ENCODE results near the gene OPCML.

OPCML gene

DNA sequence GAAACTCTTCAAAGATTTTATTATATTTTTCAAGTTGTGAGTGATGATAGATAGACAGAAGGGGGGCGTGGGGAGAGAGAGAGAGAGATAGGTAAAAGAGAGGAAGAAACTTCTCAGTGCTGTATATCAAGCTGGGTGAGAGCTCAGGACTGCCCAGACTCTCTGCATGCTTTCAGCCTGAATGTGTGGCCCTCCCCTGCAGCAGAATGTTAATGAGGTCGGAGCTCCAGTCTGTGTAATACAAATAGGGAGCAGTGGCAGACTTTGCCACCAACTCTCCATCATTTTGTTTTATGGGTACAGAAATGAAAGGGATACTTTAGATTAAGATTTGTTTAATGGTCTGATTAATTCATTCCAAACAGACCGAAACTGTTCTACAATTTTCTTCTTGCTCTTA is 752.8 kb downstream of the OPCML start:
- in situ Hi-C loops (cut with MboI; ENCODE audit: low sequenced_read_pairs) = no loop called here

DNA sequence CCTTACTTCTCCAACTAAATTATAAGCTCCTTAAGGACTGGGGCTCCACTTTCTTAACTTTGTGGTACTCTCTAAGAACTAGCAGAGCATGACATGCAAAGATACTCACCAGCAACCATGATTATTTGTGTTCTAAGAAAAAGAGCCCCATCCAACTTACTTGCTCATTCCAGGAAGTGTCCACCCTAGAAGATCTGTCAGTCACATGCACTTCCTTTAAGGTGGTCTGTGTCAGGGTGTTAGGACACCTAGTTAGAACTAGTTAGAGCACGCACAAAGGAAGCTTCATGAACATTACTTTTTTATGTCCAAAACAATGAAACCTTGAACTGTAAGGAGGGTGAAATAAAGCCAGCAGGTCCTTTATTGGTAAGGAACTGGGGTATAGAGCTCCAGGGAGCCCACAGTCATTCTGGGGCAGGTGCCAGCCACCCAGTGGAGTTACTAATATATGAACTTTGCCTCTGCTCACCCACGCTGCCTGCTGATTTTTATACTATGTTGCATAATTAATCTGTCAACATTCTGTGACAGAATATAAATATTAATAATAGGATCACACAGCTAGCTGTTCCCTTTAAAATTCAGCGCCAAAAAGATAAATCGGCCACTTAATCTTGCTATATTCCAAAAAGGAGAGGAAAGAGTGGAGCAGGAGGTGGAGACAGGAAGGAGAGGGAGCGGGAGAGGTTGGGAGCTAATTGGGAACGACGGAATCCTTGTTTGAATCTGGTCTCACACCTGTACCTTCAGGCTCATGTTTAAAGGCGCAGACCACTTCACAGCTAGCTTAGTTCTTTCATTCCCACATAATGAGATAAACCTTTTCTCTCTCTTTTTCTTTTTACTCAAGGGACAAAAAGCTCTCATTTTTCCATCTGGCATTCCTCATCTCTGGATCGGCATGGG is 755.0 kb downstream of the OPCML start:
- in situ Hi-C loops (cut with MboI; ENCODE audit: low sequenced_read_pairs) = no loop called here

DNA sequence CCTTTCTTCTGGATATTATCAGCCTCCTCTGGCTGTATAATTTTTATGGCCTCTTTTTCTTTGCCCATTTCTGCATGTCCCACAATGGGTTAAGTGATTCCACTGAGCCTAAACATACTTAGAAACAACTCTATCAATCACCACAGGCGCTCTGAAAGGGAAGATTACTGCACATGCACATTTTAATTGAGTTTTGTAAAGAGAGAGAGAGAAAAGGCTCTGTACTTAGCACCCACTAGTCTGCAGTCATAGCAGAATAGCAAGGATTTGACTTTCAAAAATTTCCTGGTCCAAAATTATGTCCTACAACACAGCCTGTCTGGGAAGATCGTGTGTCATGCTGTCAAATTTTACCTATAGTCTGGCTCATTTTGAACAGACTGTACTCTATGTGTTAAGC is 758.5 kb downstream of the OPCML start:
- in situ Hi-C loops (cut with MboI; ENCODE audit: low sequenced_read_pairs) = no loop called here

DNA sequence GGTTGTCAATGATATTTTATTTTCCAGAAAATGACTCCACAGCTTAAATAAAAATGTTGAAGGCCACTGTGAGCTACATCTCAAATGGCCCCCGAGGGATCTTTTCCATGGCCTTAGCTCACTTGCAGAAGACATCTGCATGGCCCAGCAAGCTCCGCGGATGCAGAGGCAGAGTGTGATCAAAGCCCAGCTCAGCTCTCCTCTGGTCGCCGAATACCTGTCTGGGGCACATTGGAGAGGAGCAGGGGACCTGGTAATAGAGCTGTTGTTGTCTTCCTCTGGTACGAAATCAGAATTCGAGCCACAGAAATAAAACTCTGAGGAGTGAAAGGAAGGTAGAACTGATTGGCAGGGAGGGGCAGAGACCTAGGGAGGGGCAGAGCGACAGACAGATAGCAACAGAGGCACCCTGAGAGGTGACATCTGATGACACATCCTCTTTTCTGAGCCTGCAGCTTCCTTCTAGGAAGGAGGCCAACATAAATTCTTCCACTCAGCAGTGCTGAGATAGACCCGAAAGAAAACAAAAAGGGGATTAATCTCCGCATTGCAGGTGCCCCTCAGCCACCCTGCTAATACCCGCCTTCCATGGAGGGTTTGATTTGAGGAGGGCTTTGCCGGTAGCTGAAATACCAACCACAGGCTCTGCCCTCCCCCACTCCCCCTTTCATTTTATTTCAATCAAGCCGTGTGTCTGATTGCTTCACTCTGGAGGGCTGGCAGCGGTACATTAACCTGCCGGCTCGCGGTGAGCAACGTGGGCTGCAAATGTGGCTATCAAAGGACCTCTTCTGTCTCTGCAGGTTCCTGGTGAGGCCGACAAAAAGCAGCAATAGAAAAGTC is 759.4 kb downstream of the OPCML start:
- in situ Hi-C loops (cut with MboI; ENCODE audit: low sequenced_read_pairs) = no loop called here

DNA sequence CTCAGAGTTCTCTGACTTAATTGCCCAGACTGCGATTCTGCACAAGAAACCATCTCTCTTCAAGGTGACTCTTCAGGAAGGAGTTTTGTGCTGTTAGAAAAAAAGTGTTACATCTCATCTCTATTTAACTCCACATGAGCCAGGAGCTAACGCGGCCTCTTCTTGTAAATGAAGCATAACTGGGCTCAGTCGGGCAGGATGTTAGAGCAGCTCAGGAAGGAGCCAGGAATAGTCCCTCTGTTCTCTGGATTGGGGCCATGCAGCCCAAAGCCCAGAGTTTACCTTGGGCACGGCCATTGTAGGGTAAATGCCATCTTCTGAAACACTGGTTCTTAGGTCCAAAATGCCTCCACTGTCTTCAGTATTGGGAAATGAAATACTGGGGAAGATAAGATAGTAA is 760.6 kb downstream of the OPCML start:
- in situ Hi-C loops (cut with MboI; ENCODE audit: low sequenced_read_pairs) = no loop called here

DNA sequence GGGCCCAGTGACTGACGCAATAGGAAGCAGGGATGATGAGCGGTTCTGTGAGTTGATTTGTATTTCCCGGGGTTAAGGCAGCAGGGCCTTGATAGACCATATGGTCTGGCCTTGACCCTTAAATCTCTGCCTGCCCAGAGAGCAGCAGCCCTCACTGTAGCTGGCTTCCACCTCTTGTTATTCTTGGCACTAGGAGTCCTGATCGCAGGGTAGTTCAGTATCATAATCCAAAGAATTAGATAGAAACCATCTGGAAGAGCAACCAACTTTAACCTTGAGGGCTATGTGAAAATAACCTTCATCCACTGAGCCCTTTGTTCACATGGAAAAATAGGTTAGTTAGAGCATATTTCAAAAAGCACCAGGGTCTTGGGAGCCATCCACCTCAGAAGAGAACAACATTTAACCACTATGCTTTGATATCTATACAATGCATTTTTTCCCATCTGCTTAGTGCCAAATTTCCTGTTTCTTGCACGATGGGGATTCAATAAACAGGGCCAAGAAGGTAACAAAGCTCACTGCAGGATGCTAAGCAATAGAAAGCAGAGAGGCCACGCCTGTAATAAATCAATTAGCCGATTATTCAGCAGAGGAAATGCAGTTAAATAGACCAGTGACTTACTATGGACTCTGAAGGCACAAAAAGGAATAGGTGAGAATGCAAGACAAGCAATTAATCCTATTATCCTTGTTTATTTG is 761.3 kb downstream of the OPCML start:
- in situ Hi-C loops (cut with MboI; ENCODE audit: low sequenced_read_pairs) = no loop called here

DNA sequence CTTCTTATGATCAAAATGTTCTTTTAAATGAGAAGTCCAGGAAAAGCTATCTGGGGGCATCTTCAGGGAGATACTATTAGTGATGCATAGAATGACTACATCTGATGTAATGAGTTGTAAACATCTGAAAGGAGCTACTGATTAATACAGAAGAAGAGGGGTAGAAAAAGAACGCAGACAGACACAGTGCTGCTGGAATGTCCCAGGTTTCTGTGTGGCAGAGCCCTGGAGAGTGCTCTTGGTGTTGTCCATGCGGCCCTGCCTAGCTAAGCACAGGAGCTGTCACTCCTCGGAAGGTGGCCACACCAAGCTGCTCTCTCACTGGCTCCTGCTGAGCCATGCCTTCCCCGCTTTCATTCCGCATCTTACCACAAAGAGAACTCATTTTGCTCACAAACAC is 768.8 kb downstream of the OPCML start:
- in situ Hi-C loops (cut with MboI; ENCODE audit: low sequenced_read_pairs) = no loop called here

DNA sequence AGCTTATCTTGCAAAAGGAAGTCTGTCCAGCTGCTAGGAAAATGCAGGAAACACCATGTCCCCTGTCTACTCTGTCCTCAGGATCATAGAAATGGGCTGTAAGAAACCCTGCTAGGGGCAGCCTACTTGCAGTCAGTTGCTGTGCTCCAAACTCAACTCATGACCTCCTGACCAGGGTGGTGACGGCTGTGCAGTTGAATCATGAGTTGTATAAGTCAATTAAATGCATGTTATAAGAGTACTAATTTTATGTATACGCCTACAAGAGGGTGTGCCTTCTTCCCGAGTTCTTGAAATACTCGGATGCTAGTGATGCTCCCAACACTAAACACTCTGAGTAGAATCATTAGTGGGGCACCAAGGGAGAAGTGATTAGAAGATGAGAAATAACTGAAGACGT is 776.4 kb downstream of the OPCML start:
- in situ Hi-C loops (cut with MboI; ENCODE audit: low sequenced_read_pairs) = no loop called here

DNA sequence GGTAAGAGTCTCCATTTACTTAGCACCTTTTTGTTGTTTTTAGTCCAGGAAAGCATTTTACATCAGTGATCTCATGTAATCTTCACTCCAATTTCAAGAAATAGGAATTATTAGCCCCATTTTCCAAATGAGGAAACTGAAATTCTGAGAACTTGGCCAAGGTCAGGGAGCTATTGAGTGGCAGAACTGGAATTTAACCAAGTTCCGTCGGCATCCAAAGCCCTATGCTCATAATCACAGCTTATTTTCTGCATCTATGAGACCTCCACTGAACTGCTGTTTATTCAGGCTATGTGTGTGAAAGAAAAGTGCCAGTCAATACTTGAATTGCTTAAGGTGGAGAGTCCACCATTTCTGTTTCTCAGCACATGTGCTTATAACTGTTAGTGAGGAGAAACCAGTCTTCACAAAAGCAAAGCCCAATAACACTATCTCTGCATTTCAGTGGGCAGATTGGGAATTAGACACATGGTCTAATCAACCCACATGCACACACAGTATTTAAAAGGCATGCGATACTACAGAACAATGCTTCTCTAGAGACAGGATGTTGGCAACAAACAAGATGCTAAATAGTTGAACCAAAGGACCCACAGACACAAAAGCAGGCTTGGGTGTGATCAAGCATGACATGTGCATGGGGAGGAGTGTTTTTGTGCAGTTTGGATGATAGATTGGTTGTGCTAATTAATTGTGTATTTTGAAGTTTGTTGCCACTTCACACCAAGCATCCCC is 780.6 kb downstream of the OPCML start:
- in situ Hi-C loops (cut with MboI; ENCODE audit: low sequenced_read_pairs) = no loop called here

DNA sequence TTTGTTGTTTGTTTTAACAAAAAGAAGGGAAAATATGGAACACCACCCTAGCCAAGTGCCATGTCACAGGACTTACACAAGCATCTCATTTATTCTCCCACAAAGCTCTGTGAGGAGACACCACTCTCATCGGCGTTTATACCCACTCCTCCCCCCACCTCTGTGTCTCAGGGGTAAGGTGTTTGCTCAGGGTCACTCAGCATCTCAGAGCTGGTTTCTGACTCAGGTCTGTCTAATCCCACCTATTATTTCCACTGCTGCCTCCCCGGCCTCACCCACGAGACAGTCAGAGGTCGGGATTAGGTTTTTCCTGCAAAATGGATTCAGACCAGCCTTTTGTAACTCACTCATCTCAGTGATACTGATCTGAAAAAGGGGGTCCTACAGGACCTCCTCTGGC is 786.0 kb downstream of the OPCML start:
- in situ Hi-C loops (cut with MboI; ENCODE audit: low sequenced_read_pairs) = no loop called here

DNA sequence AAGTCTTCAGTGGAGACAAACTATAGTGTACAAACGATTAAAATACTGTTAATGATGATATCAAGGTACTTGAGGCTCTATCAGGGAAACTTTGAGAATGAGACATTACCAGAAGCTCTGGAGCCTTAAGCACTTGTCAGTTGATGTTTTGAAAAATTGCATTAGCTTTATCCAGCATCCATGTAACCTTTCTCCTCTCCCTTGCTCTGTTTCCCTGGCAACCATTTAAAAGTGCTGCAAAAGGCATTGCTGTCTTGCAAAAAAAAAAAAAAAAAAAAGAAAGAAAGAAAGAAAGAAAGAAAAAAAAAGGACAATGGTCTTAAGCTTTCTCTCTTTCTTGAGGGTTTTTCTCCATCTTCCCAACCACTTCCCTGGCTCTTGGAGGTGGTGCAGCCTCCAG is 787.0 kb downstream of the OPCML start:
- in situ Hi-C loops (cut with MboI; ENCODE audit: low sequenced_read_pairs) = no loop called here

DNA sequence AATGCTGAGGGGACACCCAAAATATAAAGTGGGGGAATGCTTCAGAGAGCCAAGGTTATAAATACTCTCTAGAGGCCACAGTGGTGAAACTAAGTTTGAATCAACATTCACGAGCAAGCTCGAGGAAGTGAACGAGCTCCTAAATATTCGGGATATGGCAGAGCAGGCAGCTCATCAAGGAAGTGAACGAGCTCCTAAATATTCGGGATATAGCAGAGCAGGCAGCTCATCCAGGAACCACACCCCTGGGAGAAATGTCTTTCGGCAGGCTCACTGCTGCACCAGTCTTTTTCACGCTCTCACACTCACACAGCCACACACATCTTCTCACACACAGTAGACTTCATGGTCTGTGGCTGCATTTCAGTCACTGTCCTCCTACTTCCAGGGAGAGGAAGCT is 787.5 kb downstream of the OPCML start:
- in situ Hi-C loops (cut with MboI; ENCODE audit: low sequenced_read_pairs) = no loop called here

DNA sequence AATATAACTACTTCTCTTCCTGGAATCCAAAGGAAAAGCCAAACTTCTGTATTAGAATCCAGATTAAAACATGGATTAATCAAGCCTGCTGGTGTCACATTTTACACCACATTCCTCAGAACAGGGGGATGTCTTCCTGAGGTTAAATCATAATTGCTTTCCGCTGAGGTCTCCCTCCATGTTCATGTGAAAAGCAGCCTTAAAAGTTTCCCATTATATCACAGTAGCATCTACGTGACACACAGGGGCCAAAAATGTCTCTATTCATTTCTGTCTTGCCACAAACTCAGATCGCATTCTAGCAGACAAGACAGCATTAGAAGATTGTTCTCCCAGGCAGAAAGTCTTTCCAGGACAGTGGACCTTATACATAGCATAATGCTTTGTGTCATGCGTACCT is 788.7 kb downstream of the OPCML start:
- in situ Hi-C loops (cut with MboI; ENCODE audit: low sequenced_read_pairs) = no loop called here

DNA sequence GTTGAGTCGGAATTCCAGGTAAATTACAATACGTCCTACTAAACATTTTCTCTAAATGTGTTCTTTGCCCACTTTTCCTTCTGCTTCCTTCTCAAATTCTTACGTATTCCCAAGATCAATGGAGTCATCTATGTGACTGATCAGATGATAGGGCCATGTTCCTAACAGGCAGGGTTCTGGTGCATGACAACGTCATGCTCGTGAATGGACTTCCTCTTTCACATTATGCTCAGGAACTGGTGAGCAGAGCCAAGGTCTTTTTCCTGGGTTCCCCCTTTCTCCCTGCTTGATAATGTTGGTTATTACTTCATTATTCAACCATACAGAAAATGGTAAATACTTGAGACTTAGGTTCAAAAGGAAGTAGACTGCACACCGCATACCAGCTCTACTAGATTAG is 789.4 kb downstream of the OPCML start:
- in situ Hi-C loops (cut with MboI; ENCODE audit: low sequenced_read_pairs) = no loop called here

DNA sequence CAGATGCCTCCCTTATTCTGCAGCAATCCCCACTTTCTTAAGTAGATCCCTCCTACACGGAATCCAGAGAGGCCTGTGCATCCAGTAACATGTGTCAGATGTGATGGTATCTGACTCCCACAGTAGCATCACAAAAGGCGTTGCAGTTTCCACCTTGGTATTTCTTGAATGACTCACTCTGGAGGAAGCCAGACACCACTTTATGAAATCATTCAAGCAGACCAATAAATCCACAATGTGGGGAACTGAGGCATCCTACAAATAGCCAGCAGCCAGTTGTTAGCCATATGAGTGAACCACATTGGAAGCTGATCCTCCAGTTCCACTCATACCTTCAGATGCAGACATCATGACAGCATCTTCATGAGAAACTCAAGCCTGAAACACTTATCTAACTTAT is 798.1 kb downstream of the OPCML start:
- in situ Hi-C loops (cut with MboI; ENCODE audit: low sequenced_read_pairs) = no loop called here

DNA sequence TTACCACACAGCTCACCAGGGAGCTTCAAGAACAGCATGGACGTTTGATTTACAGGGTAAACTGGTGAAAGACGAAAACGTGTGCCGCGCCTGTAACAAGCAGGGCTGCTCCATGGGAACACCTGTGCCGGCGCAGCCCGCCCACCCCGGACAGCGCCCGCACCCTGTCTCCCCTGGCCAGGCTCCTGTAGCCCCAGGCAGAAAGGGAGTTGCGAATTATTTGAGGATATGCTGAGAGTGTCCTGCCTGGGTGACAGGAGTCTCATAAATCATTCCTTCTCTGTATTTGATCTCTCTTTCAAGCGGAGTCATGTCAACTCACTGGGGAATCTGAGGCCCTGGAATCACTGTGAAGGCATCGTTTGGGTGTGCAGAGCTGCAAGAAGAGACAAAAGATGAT is 804.3 kb downstream of the OPCML start:
- in situ Hi-C loops (cut with MboI; ENCODE audit: low sequenced_read_pairs) = no loop called here

DNA sequence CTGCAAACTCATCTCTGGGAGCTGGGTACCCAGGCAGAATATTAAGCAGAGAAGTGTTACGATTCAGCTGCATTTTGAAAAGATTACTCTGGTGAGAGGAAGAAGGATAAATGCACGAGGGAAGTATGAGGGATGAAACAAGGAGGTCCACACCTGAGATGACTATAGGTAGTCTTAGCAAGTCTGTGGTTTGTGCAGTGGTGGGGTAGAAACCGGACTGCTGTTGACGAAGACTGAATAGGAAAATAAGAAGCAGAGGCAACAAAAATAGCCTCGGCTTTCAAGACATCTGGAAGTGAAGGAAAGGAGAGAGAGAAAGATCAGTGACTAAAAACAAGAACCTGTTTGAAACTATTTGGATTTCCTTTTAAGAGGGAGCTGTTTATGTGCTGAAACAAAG is 810.8 kb downstream of the OPCML start:
- in situ Hi-C loops (cut with MboI; ENCODE audit: low sequenced_read_pairs) = no loop called here

DNA sequence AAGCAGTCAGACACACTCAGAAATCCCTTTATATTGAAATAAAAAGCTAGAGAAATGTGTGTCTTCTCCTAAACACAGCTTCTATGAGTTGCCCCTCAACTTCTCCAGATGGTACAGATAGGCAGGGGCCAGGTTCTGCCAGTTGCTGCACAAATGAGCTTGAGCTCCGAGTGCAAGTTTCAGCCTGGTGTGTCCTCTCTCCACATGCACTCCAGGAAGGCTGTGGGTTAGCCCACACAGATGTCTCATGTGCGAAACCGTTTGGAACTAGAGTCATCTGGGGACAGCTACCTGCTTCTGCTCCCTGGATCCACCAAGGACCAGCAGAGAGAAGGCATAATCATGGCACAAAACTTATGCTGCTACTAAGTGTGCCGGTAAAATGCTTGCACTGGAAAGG is 812.6 kb downstream of the OPCML start:
- in situ Hi-C loops (cut with MboI; ENCODE audit: low sequenced_read_pairs) = no loop called here

DNA sequence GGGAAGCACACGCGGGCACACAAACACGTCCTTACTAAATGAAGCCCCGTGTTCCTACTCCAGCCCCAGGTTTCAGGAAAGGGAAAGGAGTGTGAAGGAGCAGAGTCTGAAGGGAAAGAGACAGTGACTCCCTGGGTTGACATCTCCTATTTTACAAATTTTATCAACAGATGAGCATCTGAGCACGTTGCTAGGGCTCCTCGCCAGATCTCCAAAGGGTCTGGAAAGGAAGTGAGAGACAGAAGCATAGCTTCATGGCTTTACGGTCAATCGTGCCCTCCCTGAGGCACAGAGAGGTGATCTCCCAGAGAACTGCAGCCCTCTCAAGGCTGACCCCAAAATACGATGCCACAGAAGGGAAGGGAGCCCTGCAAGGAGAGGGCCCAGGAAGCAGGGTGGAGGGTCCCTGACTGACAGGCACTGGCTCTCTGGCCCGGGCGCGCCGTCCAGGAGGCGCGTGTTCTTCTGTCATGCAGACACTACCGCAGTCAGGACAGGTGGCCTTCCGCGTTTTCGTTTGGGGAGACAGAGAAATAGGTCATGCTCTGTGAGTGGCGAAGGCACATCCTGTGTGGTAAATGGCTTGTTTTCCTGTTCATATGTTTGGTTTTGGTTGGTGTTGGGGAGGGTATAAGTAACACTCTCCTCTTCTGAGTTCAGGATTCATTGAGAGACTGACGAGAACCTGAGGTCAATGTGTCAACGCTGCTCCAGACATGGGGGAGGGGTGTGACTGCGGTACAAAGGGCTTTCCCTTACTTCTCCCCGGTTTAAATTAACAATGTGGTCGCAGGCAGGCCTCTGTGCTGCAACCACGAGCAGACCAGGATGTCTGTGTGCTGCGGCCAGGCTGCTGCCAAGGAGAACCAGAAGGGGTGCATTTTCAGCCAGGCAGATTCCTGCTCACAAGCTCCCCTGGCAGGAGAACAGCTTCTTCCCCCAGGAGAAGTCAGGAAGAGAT is 813.3 kb downstream of the OPCML start:
- in situ Hi-C loops (cut with MboI; ENCODE audit: low sequenced_read_pairs) = no loop called here

DNA sequence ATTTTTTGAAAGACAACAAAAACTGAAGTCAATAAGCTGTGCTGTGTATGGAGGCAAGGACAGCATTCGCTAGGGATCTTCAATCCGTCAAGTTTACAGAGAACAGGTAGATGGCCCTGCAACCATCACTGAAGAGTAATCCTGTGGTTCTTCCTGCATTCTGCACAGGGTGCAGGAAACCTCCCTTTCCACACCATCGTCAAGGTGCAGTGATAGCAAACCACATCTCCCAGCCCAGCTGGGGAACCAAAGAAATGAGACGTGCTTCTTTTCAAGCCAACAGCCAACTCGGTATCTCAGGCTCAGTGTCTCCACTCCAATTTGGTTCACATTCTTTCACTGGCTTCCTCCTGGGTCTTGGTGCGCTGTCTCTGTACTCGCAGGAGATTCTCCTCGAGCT is 814.5 kb downstream of the OPCML start:
- in situ Hi-C loops (cut with MboI; ENCODE audit: low sequenced_read_pairs) = no loop called here
